Activated CD8-positive, alpha-beta memory T cell treated with anti-CD3 and anti-CD28 coated beads for 1 hour (primary cell): ENCODE results near the gene GDA.
"Not testable (repeated sequence)": the region's sequence is repeated elsewhere in the genome, so short reads cannot be mapped to it uniquely, and the experiment has no call there.

Source experiments
- DNase-seq, 2 donors: peaks; one replicate each; pipeline ENCODE4 v3.0.0-alpha.2; 2020; ENCODE audit warnings: low read depth in 1 of 2; ENCODE audit errors: extremely low read depth in 1 of 2

The GDA gene

GRCh38 chr9:72204062-72204461 lies 54.8 kb downstream of the GDA start:
- DNase-seq: no peak

- DNase-seq: no peak
These were observed 56.3 kb downstream of the GDA start for GRCh38 chr9:72205513-72205912.

GRCh38 chr9:72207278-72207677 lies 58.0 kb downstream of the GDA start:
- no peak for DNase-seq

- DNase-seq: no peak
These were observed 61.3 kb downstream of the GDA start for GRCh38 chr9:72210522-72210921.

- DNase-seq: no peak
These were observed 61.8 kb downstream of the GDA start for GRCh38 chr9:72211047-72211446.

- no peak for DNase-seq
These were observed 64.7 kb downstream of the GDA start for GRCh38 chr9:72213906-72214305.

- DNase-seq: no peak
These were observed 68.1 kb downstream of the GDA start for GRCh38 chr9:72217306-72217842.

- DNase-seq: no peak
These were observed 71.3 kb downstream of the GDA start for GRCh38 chr9:72220589-72220988.

GRCh38 chr9:72226146-72226812 lies 77.0 kb downstream of the GDA start:
- no peak for DNase-seq

GRCh38 chr9:72228282-72228681 lies 79.0 kb downstream of the GDA start:
- DNase-seq: no peak

GRCh38 chr9:72232778-72233177 lies 83.5 kb downstream of the GDA start:
- no peak for DNase-seq

- DNase-seq: no peak
These were observed 98.3 kb downstream of the GDA start for GRCh38 chr9:72247549-72247948.

GRCh38 chr9:72251589-72251988 lies 102.3 kb downstream of the GDA start:
- DNase-seq: no peak

- no peak for DNase-seq
These were observed 105.8 kb downstream of the GDA start for GRCh38 chr9:72254901-72255545.

- no peak for DNase-seq
These were observed 106.3 kb downstream of the GDA start for GRCh38 chr9:72255569-72255968.

GRCh38 chr9:72256931-72257330 lies 107.7 kb downstream of the GDA start:
- no peak for DNase-seq

- DNase-seq: no peak
These were observed 108.6 kb downstream of the GDA start for GRCh38 chr9:72257814-72258213.

- no peak for DNase-seq
These were observed 112.8 kb downstream of the GDA start for GRCh38 chr9:72262063-72262462.

GRCh38 chr9:72263572-72263971 lies 114.3 kb downstream of the GDA start:
- DNase-seq: no peak

- no peak for DNase-seq
These were observed 119.7 kb downstream of the GDA start for GRCh38 chr9:72268961-72269360.

- DNase-seq: not testable (repeated sequence)
These were observed 121.1 kb downstream of the GDA start for GRCh38 chr9:72270359-72270758.
